GM10266 (cell line): Measurements from ENCODE around the gene NDUFA12.

Experiments
- DNase-seq: peaks from one replicate; pipeline ENCODE4 v3.0.0; 2012; ENCODE audit errors: extremely low spot score
- CTCF ChIP-seq: IDR thresholded peaks from 2 replicates; pipeline ENCODE4 v1.5.1; 2012; ENCODE audit warnings: mild to moderate bottlenecking, low read depth; ENCODE audit not compliant: control insufficient read depth, insufficient read depth; ENCODE audit errors: missing control alignments

NDUFA12 gene

GRCh38 chr12:95003213-95003920 is at the start of gene NDUFA12:
TSS of gene NDUFA12 (minus strand) at chr12:95003697. CDS start at chr12:95003680, 17 bp downstream.
- TF ChIP-seq CTCF: no peak
- DNase-seq: peak; percentile 87

GRCh38 chr12:95051241-95051640 is 47.7 kb upstream of the NDUFA12 start:
- TF ChIP-seq CTCF: no peak
- DNase-seq: no peak

- no peak for DNase-seq
- no peak for TF ChIP-seq CTCF
These were observed 34.4 kb upstream of the NDUFA12 start for GRCh38 chr12:95037906-95038305.

- DNase-seq: no peak
- no peak for TF ChIP-seq CTCF
These were observed 31.3 kb upstream of the NDUFA12 start for GRCh38 chr12:95034750-95035149.

- no peak for DNase-seq
- peak; percentile 11 for TF ChIP-seq CTCF
These were observed 19.0 kb upstream of the NDUFA12 start for GRCh38 chr12:95022477-95022876.

- no peak for TF ChIP-seq CTCF
These were observed 14.0 kb upstream of the NDUFA12 start for GRCh38 chr12:95017482-95017881.

GRCh38 chr12:95016120-95016519 is 12.6 kb upstream of the NDUFA12 start:
- no peak for DNase-seq

More at GRCh38 chr12:95017482-95017881, 14.0 kb upstream of the NDUFA12 start:
- DNase-seq: peak; percentile 11

More at GRCh38 chr12:95016120-95016519, 12.6 kb upstream of the NDUFA12 start:
- TF ChIP-seq CTCF: no peak
